ENCODE data around the gene JCHAIN.

- no peak for TF ChIP-seq POLR2A (IDR thresholded peaks at IDR 0.05)
- TF ChIP-seq CTCF (IDR thresholded peaks at IDR 0.05), result no peak
Observed at GRCh38 chr4:70709611-70710205, 43.4 kb upstream of the JCHAIN start.

Measured in vagina (tissue), 2 donors.